OCI-LY1 (cell line): Measurements from ENCODE around the gene MAPRE3.
A peak's percentile ranks its signal among the peaks of the same experiment; 100 is the strongest.

Experiments used
- H2AFZ ChIP-seq: fragments of 200-600 bp; sonication (generic), shearing (Covaris generic); 2 replicates; pipeline ENCODE4 v1.6.0; 2014; ENCODE audit warnings: antibody characterized with exemption, mild to moderate bottlenecking, low read length
- H3F3A ChIP-seq: fragments of 200-600 bp; sonication (generic), shearing (Covaris generic); 2 replicates; pipeline ENCODE4 v1.6.0; 2014; ENCODE audit warnings: mild to moderate bottlenecking, antibody characterized with exemption, low read length, moderate library complexity; ENCODE audit not compliant: insufficient read depth
- H3K27ac ChIP-seq: fragments of 200-600 bp; sonication (generic); 2 replicates; pipeline ENCODE4 v1.5.1; 2014; ENCODE audit warnings: low read length, mixed run types, mild to moderate bottlenecking, low read depth; ENCODE audit not compliant: poor library complexity, severe bottlenecking
- H3K27me3 ChIP-seq: fragments of 200-600 bp; sonication (generic); 2 replicates; pipeline ENCODE4 v1.6.0; 2014; ENCODE audit warnings: antibody characterized with exemption, mild to moderate bottlenecking, low read length, moderate library complexity; ENCODE audit not compliant: insufficient read depth
- H3K36me3 ChIP-seq: fragments of 200-600 bp; sonication (generic); 2 replicates; pipeline ENCODE4 v1.6.1; 2014; ENCODE audit warnings: mild to moderate bottlenecking, antibody characterized with exemption, low read length, moderate library complexity, mixed read lengths; ENCODE audit not compliant: insufficient read depth
- H3K4me1 ChIP-seq: fragments of 200-600 bp; sonication (generic); 2 replicates; pipeline ENCODE4 v1.5.1; 2014; ENCODE audit warnings: mild to moderate bottlenecking, low read length, moderate library complexity; ENCODE audit not compliant: insufficient read depth, severe bottlenecking
- H3K4me2 ChIP-seq: fragments of 200-600 bp; sonication (generic), shearing (Covaris generic); 2 replicates; pipeline ENCODE4 v1.6.1; 2014; ENCODE audit warnings: low read length
- H3K4me3 ChIP-seq: fragments of 200-600 bp; sonication (generic); 2 replicates; pipeline ENCODE4 v1.5.1; 2014; ENCODE audit warnings: low read length, low read depth, mild to moderate bottlenecking, mixed read lengths; ENCODE audit not compliant: poor library complexity, severe bottlenecking
- H3K79me2 ChIP-seq: fragments of 200-600 bp; shearing (Covaris generic); 2 replicates; pipeline ENCODE4 v1.6.1; 2016; ENCODE audit warnings: mixed run types, low read length, mixed read lengths; ENCODE audit not compliant: insufficient read depth
- H3K9ac ChIP-seq: fragments of 200-600 bp; sonication (generic), shearing (Covaris generic); 2 replicates; pipeline ENCODE4 v1.6.1; 2014; ENCODE audit warnings: mild to moderate bottlenecking, low read length, mixed read lengths
- H3K9me2 ChIP-seq: fragments of 200-600 bp; sonication (generic), shearing (Covaris generic); 2 replicates; pipeline ENCODE4 v1.6.1; 2014; ENCODE audit warnings: low read depth, mild to moderate bottlenecking, low read length, mixed read lengths
- H3K9me3 ChIP-seq: fragments of 200-600 bp; shearing (Covaris generic); 2 replicates; pipeline ENCODE4 v1.6.1; 2014; ENCODE audit warnings: low read length, mixed read lengths
- H4K20me1 ChIP-seq: fragments of 200-600 bp; sonication (generic), shearing (Covaris generic); 2 replicates; pipeline ENCODE4 v1.6.0; 2016; ENCODE audit warnings: mild to moderate bottlenecking, low read length; ENCODE audit not compliant: insufficient read depth
- CTCF ChIP-seq: fragments of 200-600 bp; sonication (generic), shearing (Covaris generic); IDR thresholded peaks from 2 replicates; pipeline ENCODE4 v1.5.1; 2017; ENCODE audit warnings: mild to moderate bottlenecking, antibody characterized with exemption, low read length, moderate library complexity, mixed read lengths
- EZH2 ChIP-seq: fragments of 200-600 bp; sonication (generic), shearing (Covaris generic); IDR thresholded peaks from 2 replicates; pipeline ENCODE4 v1.8.0; 2017; ENCODE audit warnings: borderline replicate concordance, mixed run types, mild to moderate bottlenecking, antibody characterized with exemption, low read length, moderate library complexity, mixed read lengths

The MAPRE3 gene

GRCh38 chr2:27051902-27052645 lies 81.6 kb downstream of the MAPRE3 start:
- peaks cover 37% of the 10 kb centered on the region for H3K36me3 ChIP-seq
- peak overlapping the region; percentile 97 for H3K4me2 ChIP-seq
- H3K79me2 ChIP-seq, result no peaks in the 10 kb centered on the region
- peak overlapping the region; percentile 12 for H3K27ac ChIP-seq
- no peaks in the 10 kb centered on the region for H3K27me3 ChIP-seq
- no peaks in the 10 kb centered on the region for H3K9me2 ChIP-seq
- peak overlapping the region; percentile 93 for H3K9ac ChIP-seq
- no peaks in the 10 kb centered on the region for H3K9me3 ChIP-seq
- H3F3A ChIP-seq, result no peaks in the 10 kb centered on the region
- no peak for TF ChIP-seq EZH2
- no peak for TF ChIP-seq CTCF
- no peak overlapping the region for H2AFZ ChIP-seq
- peak overlapping the region; percentile 98 for H3K4me3 ChIP-seq
- no peaks in the 10 kb centered on the region for H4K20me1 ChIP-seq
- H3K4me1 ChIP-seq, result peaks cover 17% of the 10 kb centered on the region

- Histone ChIP-seq H3K4me2 (no peak overlapping the region), H3K36me3 (peaks cover 48% of the 10 kb centered on the region), H3K9ac (no peak overlapping the region), H4K20me1 (no peaks in the 10 kb centered on the region), H3K4me1 (peaks cover 17% of the 10 kb centered on the region), H3K79me2 (no peaks in the 10 kb centered on the region), H3K27me3 (no peaks in the 10 kb centered on the region), H3K9me2 (no peaks in the 10 kb centered on the region), H2AFZ (no peak overlapping the region), H3K27ac (no peak overlapping the region), H3K4me3 (no peak overlapping the region), H3K9me3 (no peaks in the 10 kb centered on the region), H3F3A (no peaks in the 10 kb centered on the region)
- TF ChIP-seq EZH2 (no peak), CTCF (no peak)
Measured at GRCh38 chr2:27053321-27053720, 82.9 kb downstream of the MAPRE3 start.

GRCh38 chr2:27053776-27054175 lies 83.3 kb downstream of the MAPRE3 start:
- Histone ChIP-seq H3K4me3 (no peak overlapping the region), H4K20me1 (no peaks in the 10 kb centered on the region), H3K36me3 (peaks cover 51% of the 10 kb centered on the region), H3K27me3 (no peaks in the 10 kb centered on the region), H3K4me1 (peaks cover 17% of the 10 kb centered on the region), H3K9me3 (no peaks in the 10 kb centered on the region), H3K79me2 (no peaks in the 10 kb centered on the region), H2AFZ (no peak overlapping the region), H3K27ac (no peak overlapping the region), H3K9ac (no peak overlapping the region), H3K9me2 (no peaks in the 10 kb centered on the region), H3F3A (no peaks in the 10 kb centered on the region), H3K4me2 (no peak overlapping the region)
- TF ChIP-seq CTCF (no peak), EZH2 (no peak)
